SK-N-SH treated with all-trans-retinoic acid at 6 μM for 48 hours (cell line): ENCODE results near the gene CTBP2.

Source experiments
- ATAC-seq: fragments of 200-7000 bp; cut with Tn5 transposase; 3 replicates; pipeline ENCODE4 v1.9.1; 2020; ENCODE audit warnings: mild to moderate bottlenecking, moderate library complexity
- ARNTL ChIP-seq: fragments of 450-650 bp; formaldehyde crosslinking; IDR thresholded peaks from 2 replicates; pipeline ENCODE4 v1.5.0; 2020; ENCODE audit warnings: low read depth, mild to moderate bottlenecking, moderate library complexity, borderline replicate concordance
- BACH2 ChIP-seq: fragments of 250-450 bp; sonication (Bioruptor Pico); IDR thresholded peaks from 2 replicates; pipeline ENCODE4 v1.9.0; 2021; ENCODE audit warnings: mild to moderate bottlenecking, borderline replicate concordance
- CREB5 ChIP-seq: fragments of 250-450 bp; sonication (Bioruptor Pico); IDR thresholded peaks from 2 replicates; pipeline ENCODE4 v1.5.1; 2020; ENCODE audit warnings: low read depth, mild to moderate bottlenecking, moderate library complexity
- CSDC2 ChIP-seq: fragments of 250-450 bp; sonication (Bioruptor Pico); IDR thresholded peaks from 2 replicates; pipeline ENCODE4 v1.5.0; 2020; ENCODE audit warnings: mild to moderate bottlenecking, moderate library complexity
- CSRNP3 ChIP-seq: fragments of 250-450 bp; sonication (Bioruptor Pico); IDR thresholded peaks from 2 replicates; pipeline ENCODE4 v1.5.1; 2021; ENCODE audit warnings: mild to moderate bottlenecking, moderate library complexity
- ISL1 ChIP-seq: fragments of 250-450 bp; sonication (Bioruptor Pico); IDR thresholded peaks from 2 replicates; pipeline ENCODE4 v2.1.2; 2022; ENCODE audit warnings: mild to moderate bottlenecking, moderate library complexity
- OSR1 ChIP-seq: fragments of 250-450 bp; sonication (Bioruptor Pico); IDR thresholded peaks from 2 replicates; pipeline ENCODE4 v1.8.0; 2022; ENCODE audit warnings: moderate library complexity, mild to moderate bottlenecking, inconsistent platforms
- PATZ1 ChIP-seq: fragments of 250-450 bp; sonication (Bioruptor Pico); IDR thresholded peaks from 2 replicates; pipeline ENCODE4 v1.8.0; 2020; ENCODE audit warnings: mild to moderate bottlenecking, moderate library complexity, borderline replicate concordance
- POU6F1 ChIP-seq: fragments of 250-450 bp; sonication (Bioruptor Pico); IDR thresholded peaks from 2 replicates; pipeline ENCODE4 v1.8.0; 2021; ENCODE audit warnings: low read depth, mild to moderate bottlenecking, moderate library complexity, borderline replicate concordance
- RARB ChIP-seq: fragments of 250-450 bp; sonication (Bioruptor Pico); IDR thresholded peaks from 2 replicates; pipeline ENCODE4 v1.8.0; 2021; ENCODE audit warnings: mild to moderate bottlenecking, moderate library complexity
- SNAI2 ChIP-seq: fragments of 250-450 bp; sonication (Bioruptor Pico); IDR thresholded peaks from 2 replicates; pipeline ENCODE4 v1.5.0; 2020; ENCODE audit warnings: mild to moderate bottlenecking, moderate library complexity
- TOX ChIP-seq: fragments of 250-450 bp; sonication (Bioruptor Pico); IDR thresholded peaks from 2 replicates; pipeline ENCODE4 v1.8.0; 2021; ENCODE audit warnings: mild to moderate bottlenecking, moderate library complexity, borderline replicate concordance
- TSHZ2 ChIP-seq: fragments of 250-450 bp; sonication (Bioruptor Pico); IDR thresholded peaks from 2 replicates; pipeline ENCODE4 v1.5.0; 2020; ENCODE audit warnings: mild to moderate bottlenecking, moderate library complexity
- ZC3H10 ChIP-seq: fragments of 250-450 bp; sonication (Bioruptor Pico); IDR thresholded peaks from 2 replicates; pipeline ENCODE4 v1.5.1; 2021; ENCODE audit warnings: mild to moderate bottlenecking, moderate library complexity
- ZFP3 ChIP-seq: fragments of 250-450 bp; sonication (Bioruptor Pico); IDR thresholded peaks from 2 replicates; pipeline ENCODE4 v1.5.0; 2020; ENCODE audit warnings: mild to moderate bottlenecking, moderate library complexity
- ZNF565 ChIP-seq: fragments of 450-650 bp; formaldehyde crosslinking; conservative IDR thresholded peaks from 2 replicates; pipeline ENCODE4 v1.5.0; 2020; ENCODE audit warnings: low read depth, mild to moderate bottlenecking, moderate library complexity
- ZNF8 ChIP-seq: fragments of 450-650 bp; formaldehyde crosslinking; IDR thresholded peaks from 2 replicates; pipeline ENCODE4 v1.5.0; 2020; ENCODE audit warnings: mild to moderate bottlenecking, moderate library complexity

Gene CTBP2

GRCh38 chr10:125011171-125011925 lies 149.0 kb downstream of the CTBP2 start:
- no peak for ATAC-seq
- no peak for TF ChIP-seq POU6F1
- TF ChIP-seq TSHZ2 (CRISPR knock-in tag) = no peak
- TF ChIP-seq ZNF8 (CRISPR knock-in tag) = no peak
- TF ChIP-seq TOX (CRISPR knock-in tag) = no peak
- no peak for TF ChIP-seq ISL1 (CRISPR knock-in tag)

- no peak for ATAC-seq
- TF ChIP-seq CSDC2 (CRISPR knock-in tag) = no peak
- TF ChIP-seq TOX (CRISPR knock-in tag) = no peak
- TF ChIP-seq SNAI2 (CRISPR knock-in tag) = no peak
- no peak for TF ChIP-seq PATZ1 (CRISPR knock-in tag)
- TF ChIP-seq BACH2 (CRISPR knock-in tag) = no peak
- no peak for TF ChIP-seq CSRNP3 (CRISPR knock-in tag)
- TF ChIP-seq RARB = no peak
- TF ChIP-seq, all 23 proteins: peak for 0
Measured at GRCh38 chr10:125010362-125010761, 150.0 kb downstream of the CTBP2 start.

- TF ChIP-seq POU6F1 = no peak
- TF ChIP-seq OSR1 (CRISPR knock-in tag) = no peak
- TF ChIP-seq ZFP3 (CRISPR knock-in tag) = no peak
- TF ChIP-seq ZC3H10 (CRISPR knock-in tag) = no peak
- TF ChIP-seq CSDC2 (CRISPR knock-in tag) = no peak
- no peak for TF ChIP-seq ARNTL (CRISPR knock-in tag)
- no peak for TF ChIP-seq ZNF8 (CRISPR knock-in tag)
- TF ChIP-seq ZNF565 (CRISPR knock-in tag) = no peak
- TF ChIP-seq CREB5 = no peak
- ATAC-seq = no peak
Measured at GRCh38 chr10:125009661-125010161, 150.7 kb downstream of the CTBP2 start.
